M059J (cell line): ENCODE results near the gene SRPX. TPM values are rescaled to one million over a fixed set of nuclear protein-coding genes. Genes with fewer than 3 reads are reported as not detected.

Source experiments
- total RNA-seq: library from RNA; depleted of rRNA; stranded (reverse); fragments of >200 nt; shearing (Covaris generic); gene quantifications from 2 replicates; pipeline ENCODE4 v1.2.3, GENCODE V29; 2014; rRNA removed

The SRPX gene
- total RNA-seq, 1 experiment from 2014 or later, result 45.2 TPM

Other genes with a start within 250 kb of the SRPX start
- gene SYTL5, start 214.3 kb downstream of the SRPX start, total RNA-seq, result 18.2 and 23.1 TPM in 2 replicates
- gene RPGR, start 106.6 kb upstream of the SRPX start, total RNA-seq, result 4.1 and 4.3 TPM in 2 replicates
- gene OTC, start 131.7 kb upstream of the SRPX start, total RNA-seq, result not detected in 2 replicates